ENCODE data around the gene PPP2R2B. TPM values are rescaled to one million over a fixed set of nuclear protein-coding genes. Genes with fewer than 3 reads are reported as not detected.

The PPP2R2B gene
- total RNA-seq, 1 experiment from 2014 or later = not detected

GRCh38 chr5:146644831-146645230 is 233.7 kb downstream of the PPP2R2B start:
- no peak overlapping the region for H3K4me3 ChIP-seq (ENCODE audit: low read depth, low read length, poor library complexity, severe bottlenecking)
- H3K27me3 ChIP-seq (replicated peaks; ENCODE audit: insufficient read depth, low read depth, low read length, poor library complexity) = peaks cover 22% of the 10 kb centered on the region
- no peaks in the 10 kb centered on the region for H3K36me3 ChIP-seq (ENCODE audit: insufficient read depth, low read length, poor library complexity, severe bottlenecking)
- TF ChIP-seq EZH2 (IDR thresholded peaks at IDR 0.05; ENCODE audit: borderline replicate concordance, low read depth, low read length, poor library complexity, severe bottlenecking) = no peak
- TF ChIP-seq CTCF (conservative IDR thresholded peaks at IDR 0.05; ENCODE audit: low read depth, low read length) = no peak
- BruUV-seq (replicated peaks) = no TSS peak
- H3K27ac ChIP-seq (ENCODE audit: low read depth, low read length, poor library complexity, severe bottlenecking) = no peak overlapping the region
- DNase-seq (ENCODE audit: low spot score) = no peak
- POLR2A ChIA-PET (ENCODE audit: low non-redundant PET) = no interaction called here
- no peaks in the 10 kb centered on the region for H3K9me3 ChIP-seq (ENCODE audit: low read depth, low read length, poor library complexity, severe bottlenecking)
- intact Hi-C loops (cut with micrococcal nuclease; ENCODE audit: unreplicated experiment) = no loop called here
- CTCF ChIA-PET = no interaction called here
- no peaks in the 10 kb centered on the region for H3K4me1 ChIP-seq (ENCODE audit: insufficient read depth, low read length, poor library complexity, severe bottlenecking)

GRCh38 chr5:146643776-146644175 is 234.8 kb downstream of the PPP2R2B start:
- intact Hi-C loops (cut with micrococcal nuclease; ENCODE audit: unreplicated experiment) = no loop called here
- Histone ChIP-seq H3K4me3 (ENCODE audit: low read depth, low read length, poor library complexity, severe bottlenecking) (no peak overlapping the region), H3K27me3 (replicated peaks; ENCODE audit: insufficient read depth, low read depth, low read length, poor library complexity) (peaks cover 33% of the 10 kb centered on the region), H3K27ac (ENCODE audit: low read depth, low read length, poor library complexity, severe bottlenecking) (no peak overlapping the region), H3K4me1 (ENCODE audit: insufficient read depth, low read length, poor library complexity, severe bottlenecking) (no peaks in the 10 kb centered on the region), H3K9me3 (ENCODE audit: low read depth, low read length, poor library complexity, severe bottlenecking) (no peaks in the 10 kb centered on the region), H3K36me3 (ENCODE audit: insufficient read depth, low read length, poor library complexity, severe bottlenecking) (no peaks in the 10 kb centered on the region)
- CTCF ChIA-PET = no interaction called here
- POLR2A ChIA-PET (ENCODE audit: low non-redundant PET) = no interaction called here
- TF ChIP-seq CTCF (conservative IDR thresholded peaks at IDR 0.05; ENCODE audit: low read depth, low read length) = no peak
- no peak for TF ChIP-seq EZH2 (IDR thresholded peaks at IDR 0.05; ENCODE audit: borderline replicate concordance, low read depth, low read length, poor library complexity, severe bottlenecking)
- DNase-seq (ENCODE audit: low spot score) = no peak
- no TSS peak for BruUV-seq (replicated peaks)

DNA sequence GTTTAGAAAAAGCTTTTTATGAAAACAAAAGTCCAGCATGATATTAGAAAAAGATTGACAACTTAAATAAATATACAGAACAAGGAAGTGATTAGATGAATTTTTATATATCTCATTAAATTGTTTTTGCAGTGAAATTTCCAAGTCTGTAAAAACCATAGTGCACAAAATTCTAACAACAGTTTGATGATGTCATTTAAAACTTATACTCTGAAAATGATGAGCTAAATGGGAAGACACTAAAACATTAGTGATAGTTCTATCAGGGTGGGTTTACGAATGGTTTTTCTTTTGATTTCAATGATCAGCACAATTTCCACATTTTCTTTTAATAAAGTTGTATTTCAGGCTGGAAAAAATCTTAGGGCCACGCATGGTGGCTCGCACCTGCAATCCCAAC is 236.1 kb downstream of the PPP2R2B start:
- TF ChIP-seq EZH2 (IDR thresholded peaks at IDR 0.05; ENCODE audit: borderline replicate concordance, low read depth, low read length, poor library complexity, severe bottlenecking) (no peak), CTCF (conservative IDR thresholded peaks at IDR 0.05; ENCODE audit: low read depth, low read length) (no peak)

More for the DNA sequence above, 236.1 kb downstream of the PPP2R2B start:
- no peaks in the 10 kb centered on the region for H3K36me3 ChIP-seq (ENCODE audit: insufficient read depth, low read length, poor library complexity, severe bottlenecking)
- no peak overlapping the region for H3K4me3 ChIP-seq (ENCODE audit: low read depth, low read length, poor library complexity, severe bottlenecking)
- ChIA-PET CTCF (no interaction called here), POLR2A (ENCODE audit: low non-redundant PET) (no interaction called here)
- H3K27me3 ChIP-seq (replicated peaks; ENCODE audit: insufficient read depth, low read depth, low read length, poor library complexity) = peaks cover 44% of the 10 kb centered on the region
- no TSS peak for BruUV-seq (replicated peaks)
- no peaks in the 10 kb centered on the region for H3K4me1 ChIP-seq (ENCODE audit: insufficient read depth, low read length, poor library complexity, severe bottlenecking)
- no peaks in the 10 kb centered on the region for H3K9me3 ChIP-seq (ENCODE audit: low read depth, low read length, poor library complexity, severe bottlenecking)
- no peak for DNase-seq (ENCODE audit: low spot score)
- no peak overlapping the region for H3K27ac ChIP-seq (ENCODE audit: low read depth, low read length, poor library complexity, severe bottlenecking)
- intact Hi-C loops (cut with micrococcal nuclease; ENCODE audit: unreplicated experiment) = no loop called here
